GM12801 (cell line): ENCODE measurements around the gene XBP1.

Source experiments
- CTCF ChIP-seq: IDR thresholded peaks from one replicate; pipeline ENCODE4 v1.5.1; 2011; ENCODE audit warnings: control low read depth; ENCODE audit not compliant: insufficient read length; ENCODE audit errors: extremely low read depth

XBP1 gene

GRCh38 chr22:28791841-28792490 lies 8.4 kb downstream of the XBP1 start:
- TF ChIP-seq CTCF = no peak

- TF ChIP-seq CTCF = no peak
Measured at GRCh38 chr22:28791124-28791523, 9.2 kb downstream of the XBP1 start.

- TF ChIP-seq CTCF = no peak
Measured at GRCh38 chr22:28788601-28789000, 11.8 kb downstream of the XBP1 start.

GRCh38 chr22:28783786-28784671 lies 16.3 kb downstream of the XBP1 start:
- no peak for TF ChIP-seq CTCF

- no peak for TF ChIP-seq CTCF
Measured at GRCh38 chr22:28780296-28780695, 20.1 kb downstream of the XBP1 start.

- no peak for TF ChIP-seq CTCF
Measured at GRCh38 chr22:28779833-28780232, 20.5 kb downstream of the XBP1 start.

- TF ChIP-seq CTCF = no peak
Measured at GRCh38 chr22:28774378-28774777, 26.0 kb downstream of the XBP1 start.
